Glutamatergic neuron (in vitro differentiated cells): Measurements from ENCODE around the gene SRRT. TPM values are rescaled to one million over a fixed set of nuclear protein-coding genes. Genes with fewer than 3 reads are reported as not detected.

Source experiments
- DNase-seq: peaks from one replicate; pipeline ENCODE4 v3.0.0; 2022
- H3K27ac Mint-ChIP-seq: one replicate; pipeline ENCODE4 v1.8.0; 2020; ENCODE audit warnings: mild to moderate bottlenecking, mixed read lengths, inconsistent platforms; ENCODE audit not compliant: unreplicated experiment
- H3K27me3 Mint-ChIP-seq: one replicate; pipeline ENCODE4 v1.8.0; 2020; ENCODE audit warnings: mild to moderate bottlenecking, moderate library complexity, mixed read lengths, inconsistent platforms; ENCODE audit not compliant: unreplicated experiment
- H3K36me3 Mint-ChIP-seq: one replicate; pipeline ENCODE4 v1.8.0; 2020; ENCODE audit warnings: mild to moderate bottlenecking, mixed read lengths, inconsistent platforms; ENCODE audit not compliant: unreplicated experiment
- H3K4me1 Mint-ChIP-seq: one replicate; pipeline ENCODE4 v1.8.0; 2020; ENCODE audit warnings: mild to moderate bottlenecking, low read depth, mixed read lengths, inconsistent platforms; ENCODE audit not compliant: unreplicated experiment
- H3K4me3 Mint-ChIP-seq: one replicate; pipeline ENCODE4 v1.8.0; 2020; ENCODE audit warnings: mild to moderate bottlenecking, mixed read lengths, inconsistent platforms; ENCODE audit not compliant: unreplicated experiment
- H3K9me3 Mint-ChIP-seq: one replicate; pipeline ENCODE4 v1.8.0; 2020; ENCODE audit warnings: mild to moderate bottlenecking, moderate library complexity, mixed read lengths, inconsistent platforms; ENCODE audit not compliant: unreplicated experiment
- CTCF ChIP-seq: fragments of 200-600 bp; sonication (generic); IDR thresholded peaks from one replicate; pipeline ENCODE4 v1.5.0; 2021; ENCODE audit not compliant: partially characterized antibody, unreplicated experiment
- total RNA-seq: library from RNA; stranded (reverse); fragmentation: NEBNext Ultra II Directional; extraction: Animal tissue kit (Norgen Biotek cat#: 25700); gene quantifications from one replicate; pipeline ENCODE4 v1.2.1, GENCODE V29; 2021; ENCODE audit not compliant: unreplicated experiment

The SRRT gene
- total RNA-seq, 1 donor from 2014 or later = 213 TPM

GRCh38 chr7:100892364-100893317 is 17.7 kb downstream of the SRRT start:
- DNase-seq = no peak
- no peak for TF ChIP-seq CTCF
- Mint-ChIP-seq H3K4me3 (peak overlapping the region; percentile 61), H3K36me3 (no peaks in the 10 kb centered on the region), H3K9me3 (peaks cover 16% of the 10 kb centered on the region), H3K27me3 (peaks cover 22% of the 10 kb centered on the region), H3K4me1 (peaks cover 16% of the 10 kb centered on the region), H3K27ac (no peak overlapping the region)

- no peak for TF ChIP-seq CTCF
- H3K4me1 Mint-ChIP-seq = peaks cover 13% of the 10 kb centered on the region
- H3K27ac Mint-ChIP-seq = no peak overlapping the region
- peaks cover 17% of the 10 kb centered on the region for H3K9me3 Mint-ChIP-seq
- H3K4me3 Mint-ChIP-seq = no peak overlapping the region
- no peaks in the 10 kb centered on the region for H3K36me3 Mint-ChIP-seq
- H3K27me3 Mint-ChIP-seq = peaks cover 17% of the 10 kb centered on the region
- no peak for DNase-seq
Observed at GRCh38 chr7:100893318-100893895, 18.5 kb downstream of the SRRT start.

- Mint-ChIP-seq H3K36me3 (no peaks in the 10 kb centered on the region), H3K27ac (no peak overlapping the region), H3K27me3 (peaks cover 14% of the 10 kb centered on the region), H3K9me3 (peaks cover 14% of the 10 kb centered on the region), H3K4me1 (peaks cover 11% of the 10 kb centered on the region), H3K4me3 (peak overlapping the region; percentile 74)
- no peak for TF ChIP-seq CTCF
- DNase-seq = peak; percentile 33
Observed at GRCh38 chr7:100893910-100894721, 19.2 kb downstream of the SRRT start.

DNA sequence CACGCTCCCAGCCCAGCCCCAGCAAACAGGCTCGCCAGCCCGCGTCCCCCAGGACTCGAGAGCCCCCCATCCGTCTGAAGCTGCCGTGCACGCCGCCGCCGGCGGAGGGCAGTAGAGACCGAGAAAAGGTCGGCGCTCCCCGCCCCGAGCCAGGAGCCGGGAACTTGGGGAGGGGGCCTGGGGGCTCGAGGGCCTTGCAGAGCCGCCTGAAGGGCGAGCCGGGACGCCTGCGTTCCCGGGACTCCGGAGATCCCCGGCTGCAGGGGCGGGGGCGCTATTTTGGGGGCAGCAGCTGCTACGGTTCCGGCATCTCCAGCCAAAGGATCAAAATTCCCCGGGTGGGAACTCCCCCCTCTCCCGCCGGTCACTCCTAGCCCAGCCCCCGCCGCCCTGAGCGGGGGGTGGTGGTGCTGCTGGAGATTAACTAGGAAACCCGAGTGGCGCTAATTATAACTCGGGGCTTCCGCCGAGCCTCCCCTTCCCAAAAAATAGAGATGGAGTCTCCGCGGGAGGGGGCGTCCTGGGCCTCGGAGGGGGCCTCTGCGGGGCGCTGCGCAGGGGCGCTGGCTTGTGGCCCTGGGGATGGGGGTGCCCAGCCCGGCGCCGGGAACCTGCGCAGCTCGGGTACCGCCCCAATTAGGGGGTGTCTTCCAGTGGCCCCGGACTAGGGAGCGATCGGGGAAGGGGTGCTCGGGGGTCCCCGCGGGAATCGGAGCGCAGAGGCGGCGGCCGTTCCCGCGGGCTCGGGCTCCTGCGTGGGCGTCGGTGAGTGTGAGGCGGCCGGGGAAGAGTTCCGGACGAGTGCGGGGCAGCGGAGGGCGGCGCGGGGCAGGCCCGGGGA is 20.2 kb downstream of the SRRT start:
- H3K4me3 Mint-ChIP-seq = peak overlapping the region; percentile 55
- TF ChIP-seq CTCF = peak; percentile 86
- no peak overlapping the region for H3K27ac Mint-ChIP-seq
- peaks cover 14% of the 10 kb centered on the region for H3K9me3 Mint-ChIP-seq
- H3K36me3 Mint-ChIP-seq = peaks cover 3% of the 10 kb centered on the region
- DNase-seq = peak; percentile 92
- H3K4me1 Mint-ChIP-seq = peaks cover 11% of the 10 kb centered on the region
- H3K27me3 Mint-ChIP-seq = peaks cover 14% of the 10 kb centered on the region
